C4-2B (cell line): ENCODE measurements around the gene PRUNE1.

Experiments used
- H3K27ac ChIP-seq: fragments of 450-650 bp; 2 replicates; pipeline ENCODE4 v1.5.1; 2017
- CTCF ChIP-seq: fragments of 450-650 bp; conservative IDR thresholded peaks from 2 replicates; pipeline ENCODE4 v1.5.1; 2017; ENCODE audit warnings: mild to moderate bottlenecking
- ZFX ChIP-seq: fragments of 450-650 bp; IDR thresholded peaks from 2 replicates; pipeline ENCODE4 v1.6.1; 2017

PRUNE1 gene

GRCh38 chr1:150995460-150995859 is 12.8 kb upstream of the PRUNE1 start:
- TF ChIP-seq ZFX (no peak), CTCF (no peak)
- no peak overlapping the region for H3K27ac ChIP-seq

- no peak overlapping the region for H3K27ac ChIP-seq
- TF ChIP-seq CTCF, result peak; percentile 89
- TF ChIP-seq ZFX, result no peak
These were observed 12.4 kb upstream of the PRUNE1 start for GRCh38 chr1:150995896-150996295.

DNA sequence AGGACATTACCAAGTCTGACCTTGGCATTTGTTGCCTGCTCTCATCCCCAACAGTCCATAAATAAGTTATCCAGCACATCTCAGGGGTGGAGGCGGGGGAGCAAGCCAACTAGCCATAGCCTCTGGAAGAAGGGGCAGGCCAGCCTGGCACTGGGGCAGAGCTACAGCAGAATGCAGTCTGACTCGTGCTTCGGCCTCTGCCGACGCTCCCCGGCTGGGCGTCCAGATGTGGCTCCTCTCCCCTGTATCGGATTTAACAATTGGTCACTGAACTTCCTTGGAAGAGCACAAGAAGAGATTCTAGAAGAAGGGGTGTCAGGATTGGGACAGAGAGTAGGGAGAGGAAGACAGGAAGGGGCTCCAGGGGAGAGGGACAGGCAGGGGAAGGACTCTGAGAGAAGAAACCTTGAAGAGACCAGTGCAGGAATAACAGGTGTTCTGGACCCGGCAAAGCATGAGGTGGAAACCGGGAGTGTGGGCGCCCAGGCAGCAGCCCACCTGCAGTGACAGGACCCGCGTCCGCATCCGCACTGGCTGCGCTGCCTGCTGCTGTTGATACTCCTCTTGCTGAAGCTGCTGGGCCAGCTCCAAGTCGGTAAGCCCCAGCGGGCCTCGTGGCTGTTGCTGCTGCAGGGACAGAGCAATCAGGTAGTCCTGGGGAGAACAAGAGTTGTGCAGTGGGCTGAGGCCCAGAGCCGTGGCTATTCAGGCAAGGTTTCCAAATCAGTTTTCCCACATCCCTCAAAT is 10.9 kb upstream of the PRUNE1 start:
- TF ChIP-seq ZFX, result no peak
- no peak for TF ChIP-seq CTCF
- H3K27ac ChIP-seq, result no peak overlapping the region

- TF ChIP-seq ZFX (no peak), CTCF (no peak)
- no peak overlapping the region for H3K27ac ChIP-seq
These were observed 10.3 kb upstream of the PRUNE1 start for GRCh38 chr1:150997949-150998348.

- no peak for TF ChIP-seq CTCF
- TF ChIP-seq ZFX, result no peak
- no peak overlapping the region for H3K27ac ChIP-seq
These were observed 9.1 kb upstream of the PRUNE1 start for GRCh38 chr1:150999051-150999674.

- H3K27ac ChIP-seq, result no peak overlapping the region
- TF ChIP-seq CTCF (no peak), ZFX (no peak)
These were observed 8.3 kb upstream of the PRUNE1 start for GRCh38 chr1:150999926-151000325.

DNA sequence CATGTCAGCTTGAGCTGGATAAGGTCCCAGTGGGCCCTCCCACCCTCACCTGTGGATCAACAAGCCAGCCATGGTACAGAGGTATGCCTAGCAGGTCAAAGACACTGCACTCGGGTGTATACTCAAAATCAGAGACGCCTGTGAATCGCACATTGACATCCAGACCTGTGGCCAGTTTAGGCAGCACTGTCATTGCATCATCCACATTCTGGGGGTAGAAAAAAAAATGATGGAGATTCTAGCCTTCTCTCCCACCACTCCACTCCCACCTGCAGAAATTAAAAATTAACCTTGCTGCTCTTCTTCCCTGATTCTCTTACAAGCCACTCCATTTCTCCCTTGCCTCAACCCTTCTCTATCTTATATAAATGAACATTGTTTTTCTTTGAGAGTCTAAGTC is 7.8 kb upstream of the PRUNE1 start:
- TF ChIP-seq CTCF (no peak), ZFX (no peak)
- H3K27ac ChIP-seq, result no peak overlapping the region
